HepG2 (cell line): ENCODE data around the gene RPLP2. TPM values are rescaled to one million over a fixed set of nuclear protein-coding genes. Genes with fewer than 3 reads are reported as not detected.
A peak's percentile ranks its signal among the peaks of the same experiment; 100 is the strongest.

ENCODE experiments used
- ARID5B ChIP-seq: IDR thresholded peaks from 2 replicates; pipeline ENCODE4 v1.4.0; 2020; ENCODE audit warnings: mild to moderate bottlenecking, missing genetic modification reagents
- ARNT2 ChIP-seq: sonication (generic); formaldehyde crosslinking; IDR thresholded peaks from 2 replicates; pipeline ENCODE4 v1.8.0; 2022; ENCODE audit warnings: mild to moderate bottlenecking, low read depth, missing genetic modification reagents, moderate library complexity
- ELF3 ChIP-seq: IDR thresholded peaks from 2 replicates; pipeline ENCODE4 v1.6.1; 2016; ENCODE audit warnings: missing genetic modification reagents, missing compliant biosample characterization
- GATAD2A ChIP-seq: IDR thresholded peaks from 2 replicates; pipeline ENCODE4 v1.6.1; 2016
- GMEB2 ChIP-seq: IDR thresholded peaks from 2 replicates; pipeline ENCODE4 v1.6.1; 2016; ENCODE audit warnings: missing biosample characterization, missing genetic modification reagents, low read depth
- HNRNPH1 ChIP-seq: fragments of 200-400 bp; formaldehyde crosslinking; optimal IDR thresholded peaks from 2 replicates; pipeline ENCODE3; 2017; ENCODE audit warnings: mild to moderate bottlenecking, low read depth, low read length
- HOXA3 ChIP-seq: sonication (generic); formaldehyde crosslinking; IDR thresholded peaks from 2 replicates; pipeline ENCODE4 v1.5.0; 2020; ENCODE audit warnings: missing genetic modification reagents
- ISL2 ChIP-seq: sonication (generic); formaldehyde crosslinking; IDR thresholded peaks from 2 replicates; pipeline ENCODE4 v1.5.0; 2020; ENCODE audit warnings: missing genetic modification reagents
- JUND ChIP-seq: sonication (generic); formaldehyde crosslinking; IDR thresholded peaks from 2 replicates; pipeline ENCODE4 v1.8.0; 2022; ENCODE audit warnings: mild to moderate bottlenecking, missing genetic modification reagents
- PHB2 ChIP-seq: fragments of 450-650 bp; IDR thresholded peaks from 2 replicates; pipeline ENCODE4 v1.6.1; 2018; ENCODE audit not compliant: partially characterized antibody
- RNF2 ChIP-seq: fragments of 450-650 bp; conservative IDR thresholded peaks from 2 replicates; pipeline ENCODE4 v1.6.1; 2016; ENCODE audit warnings: low read depth
- SRSF9 ChIP-seq: fragments of 200-400 bp; formaldehyde crosslinking; IDR thresholded peaks from 2 replicates; pipeline ENCODE4 v1.6.1; 2018; ENCODE audit warnings: borderline replicate concordance, mild to moderate bottlenecking, low read depth, low read length; ENCODE audit not compliant: insufficient read depth, poor library complexity, severe bottlenecking
- TERF1 ChIP-seq: sonication (generic); formaldehyde crosslinking; IDR thresholded peaks from 2 replicates; pipeline ENCODE4 v1.8.0; 2022; ENCODE audit warnings: mild to moderate bottlenecking, missing genetic modification reagents, moderate library complexity
- TRIM22 ChIP-seq: fragments of 450-650 bp; IDR thresholded peaks from 2 replicates; pipeline ENCODE4 v1.6.1; 2017
- ZMYM3 ChIP-seq: sonication (generic); formaldehyde crosslinking; IDR thresholded peaks from 2 replicates; pipeline ENCODE4 v1.5.1; 2020; ENCODE audit warnings: mild to moderate bottlenecking, missing genetic modification reagents
- ZNF17 ChIP-seq: sonication (generic); formaldehyde crosslinking; IDR thresholded peaks from 2 replicates; pipeline ENCODE4 v1.5.0; 2020; ENCODE audit warnings: mild to moderate bottlenecking, missing genetic modification reagents
- ZNF567 ChIP-seq: sonication (generic); formaldehyde crosslinking; IDR thresholded peaks from 2 replicates; pipeline ENCODE4 v1.8.1; 2023; ENCODE audit warnings: mild to moderate bottlenecking, missing genetic modification reagents, borderline replicate concordance
- ZNF749 ChIP-seq: sonication (generic); formaldehyde crosslinking; IDR thresholded peaks from 2 replicates; pipeline ENCODE4 v1.8.0; 2022; ENCODE audit warnings: mild to moderate bottlenecking, missing genetic modification reagents, moderate library complexity, borderline replicate concordance
- ZNF780A ChIP-seq: sonication (generic); formaldehyde crosslinking; IDR thresholded peaks from 2 replicates; pipeline ENCODE4 v1.8.0; 2022; ENCODE audit warnings: mild to moderate bottlenecking, missing genetic modification reagents, moderate library complexity
- ZNF782 ChIP-seq: sonication (generic); formaldehyde crosslinking; IDR thresholded peaks from 2 replicates; pipeline ENCODE4 v1.4.0; 2020; ENCODE audit warnings: missing genetic modification reagents, mild to moderate bottlenecking, borderline replicate concordance
- ZNF800 ChIP-seq: sonication (generic); formaldehyde crosslinking; IDR thresholded peaks from 2 replicates; pipeline ENCODE4 v1.4.0; 2020; ENCODE audit warnings: missing genetic modification reagents
- polyA plus RNA-seq, 8 experiments: library from polyadenylated mRNA; depleted of rRNA in 3 of 8; stranded (reverse) in 7 of 8; unstranded in 1 of 8; fragments of >200 nt; fragmentation: Illumina TruSeq in 4 of 8; extraction: Trizol in 4 of 8; gene quantifications; 2 replicates each; pipeline versions ENCODE4 v1.2.1 to v1.2.3, GENCODE V29; 2011 to 2016; ENCODE audit warnings: low read depth in 4 of 8, missing spikeins in 1 of 8, mixed read lengths in 1 of 8; ENCODE audit not compliant: insufficient read depth in 1 of 8
- total RNA-seq, 5 experiments: library from RNA; depleted of rRNA; stranded (reverse); fragments of >200 nt; fragmentation: Illumina TruSeq; extraction: Trizol; gene quantifications; 2 replicates each; pipeline ENCODE4 v1.2.3, GENCODE V29; 2016; ENCODE audit warnings: low read depth in 1 of 5

RPLP2 gene
- total and polyA plus RNA-seq, 2 of the 13 experiments (the other 11 are each of a cell fraction or from before 2014, with no cell fraction given): 978 to 2,106 TPM

GRCh38 chr11:776561-777287 lies 33.0 kb upstream of the RPLP2 start (continued):
- TF ChIP-seq ZMYM3 (CRISPR knock-in tag) (no peak), RNF2 (0 out of 2 replicates have a peak, but pooled peaks have one; percentile 32), ZNF800 (CRISPR knock-in tag) (no peak), ELF3 (no peak), ARNT2 (no peak), ISL2 (no peak), ZNF782 (CRISPR knock-in tag) (no peak), ZNF17 (no peak), ZNF780A (no peak), TERF1 (no peak; the same call in 1 of the 2 replicates), ZNF567 (CRISPR knock-in tag) (no peak), SRSF9 (no peak), GMEB2 (CRISPR knock-in tag) (no peak), ARID5B (CRISPR knock-in tag) (no peak), TRIM22 (no peak), JUND (CRISPR knock-in tag) (no peak), ZNF749 (no peak), PHB2 (no peak), HNRNPH1 (no peak), GATAD2A (CRISPR knock-in tag) (no peak), HOXA3 (CRISPR knock-in tag) (no peak; the same call in 1 of the 2 replicates)
